Kidney capillary endothelial cell (primary cell): Measurements from ENCODE around the gene THADA.
A peak's percentile ranks its signal among the peaks of the same experiment; 100 is the strongest.
"Not testable (repeated sequence)": the region's sequence is repeated elsewhere in the genome, so short reads cannot be mapped to it uniquely, and the experiment has no call there.

Experiments used
- DNase-seq: peaks from one replicate; pipeline ENCODE4 v3.0.0-alpha.2; 2018; ENCODE audit warnings: low spot score

THADA gene

DNA sequence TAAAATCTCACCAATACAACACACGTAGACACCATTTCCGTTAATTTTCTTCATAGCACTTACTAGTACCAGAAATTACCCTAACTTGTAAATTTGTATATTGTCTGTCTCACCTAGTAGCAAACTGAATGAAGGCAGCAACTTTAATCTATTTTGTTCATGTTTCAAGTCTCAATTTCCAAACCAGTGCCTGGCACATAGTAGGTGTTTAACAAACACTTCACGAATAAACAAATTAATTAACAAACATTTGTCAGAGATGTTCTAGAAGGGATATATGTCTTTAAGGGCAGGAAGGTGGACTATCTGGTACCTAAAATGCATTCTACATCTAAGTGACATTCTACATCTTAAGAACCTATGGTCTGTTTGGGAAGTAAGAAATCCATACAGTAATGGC, 963 bp downstream of the THADA start:
- no peak for DNase-seq

DNA sequence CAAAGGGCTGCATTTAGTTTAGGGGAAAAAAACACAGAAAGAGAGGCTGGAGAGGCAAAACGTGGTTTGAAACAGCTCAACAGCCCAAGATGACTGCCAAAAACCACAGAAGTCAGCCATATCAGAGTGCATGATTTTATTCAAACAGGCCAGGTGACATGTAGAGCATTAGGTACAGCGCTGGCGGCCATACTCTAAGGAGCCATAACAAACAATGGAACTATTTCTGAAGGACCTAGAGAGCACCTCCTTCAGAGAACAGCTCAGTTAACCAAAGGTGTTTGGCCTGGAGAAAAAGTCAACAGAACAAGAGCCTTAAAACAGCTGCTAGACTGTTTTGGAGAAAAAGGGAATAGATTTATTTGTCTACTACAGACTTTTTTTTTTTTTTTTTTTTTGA, 2.6 kb downstream of the THADA start:
- no peak for DNase-seq

DNA sequence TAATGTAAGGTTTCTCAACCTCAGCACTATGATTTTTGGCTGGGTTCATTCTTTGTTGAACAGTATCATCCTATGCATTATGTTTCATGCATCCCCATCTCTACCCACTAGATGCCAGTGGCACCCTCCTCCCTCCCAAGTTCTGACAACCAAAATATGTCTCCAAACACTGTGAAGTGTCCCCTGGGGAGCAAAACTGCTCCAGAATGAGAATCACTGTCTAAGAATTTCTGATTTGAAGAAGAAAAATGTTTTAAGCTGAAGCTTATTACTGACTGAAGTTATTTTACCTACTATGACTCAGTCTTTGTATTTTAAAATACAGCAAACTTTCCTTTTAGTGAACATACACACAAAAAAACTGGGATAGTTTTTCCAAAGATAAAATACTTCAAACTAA, 3.4 kb downstream of the THADA start:
- DNase-seq, result no peak

DNA sequence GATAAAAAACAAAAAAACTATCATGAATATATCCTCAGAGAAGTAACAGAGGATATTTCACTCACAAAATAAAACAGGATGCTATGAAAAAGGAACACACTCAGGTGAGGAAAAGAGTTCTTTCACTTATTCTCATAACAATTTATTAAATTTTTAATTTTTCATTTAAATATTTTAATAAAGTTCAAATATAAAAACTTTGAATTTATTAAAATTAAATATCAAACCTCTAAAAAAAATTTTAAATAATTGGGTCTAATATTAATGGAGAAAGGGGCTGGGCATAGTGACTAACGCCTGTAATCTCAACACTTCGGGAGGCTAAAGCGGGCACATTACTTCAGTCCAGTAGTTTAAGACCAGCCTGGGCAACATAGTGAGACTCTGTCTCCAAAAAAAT, 10.1 kb downstream of the THADA start:
- no peak for DNase-seq

DNA sequence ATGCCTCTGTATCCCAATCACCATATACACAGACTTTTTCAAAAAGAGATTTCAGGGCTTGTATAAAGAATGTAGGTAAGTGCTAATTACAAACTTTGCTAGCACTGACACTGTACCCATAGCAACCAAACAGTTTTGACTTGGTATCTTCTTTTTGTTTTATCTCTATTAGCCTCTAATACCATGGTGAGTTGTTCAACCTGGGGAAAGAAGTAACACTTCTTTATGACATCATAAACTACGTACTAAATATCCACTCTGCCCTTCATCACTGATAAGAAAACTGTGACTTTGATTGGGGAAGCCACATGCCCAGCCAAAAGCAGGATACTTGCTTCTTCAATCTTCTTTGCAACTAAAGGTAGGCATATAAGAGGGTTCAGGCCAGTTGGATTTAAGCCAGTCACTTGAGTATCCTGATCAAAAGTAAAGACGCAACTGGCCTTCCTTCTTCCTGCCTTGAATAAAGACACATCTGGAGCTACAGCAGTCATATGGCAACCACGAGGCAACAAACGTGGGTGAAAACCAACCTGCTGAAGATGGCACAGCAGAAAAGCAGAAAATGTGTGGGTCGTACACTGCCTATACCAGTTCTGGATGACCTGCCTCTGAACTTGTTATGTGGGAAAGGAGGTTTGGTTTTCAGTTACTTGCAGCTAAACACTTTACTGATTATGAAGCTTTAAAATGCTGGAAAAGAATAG, 16.4 kb downstream of the THADA start:
- DNase-seq, result no peak

DNA sequence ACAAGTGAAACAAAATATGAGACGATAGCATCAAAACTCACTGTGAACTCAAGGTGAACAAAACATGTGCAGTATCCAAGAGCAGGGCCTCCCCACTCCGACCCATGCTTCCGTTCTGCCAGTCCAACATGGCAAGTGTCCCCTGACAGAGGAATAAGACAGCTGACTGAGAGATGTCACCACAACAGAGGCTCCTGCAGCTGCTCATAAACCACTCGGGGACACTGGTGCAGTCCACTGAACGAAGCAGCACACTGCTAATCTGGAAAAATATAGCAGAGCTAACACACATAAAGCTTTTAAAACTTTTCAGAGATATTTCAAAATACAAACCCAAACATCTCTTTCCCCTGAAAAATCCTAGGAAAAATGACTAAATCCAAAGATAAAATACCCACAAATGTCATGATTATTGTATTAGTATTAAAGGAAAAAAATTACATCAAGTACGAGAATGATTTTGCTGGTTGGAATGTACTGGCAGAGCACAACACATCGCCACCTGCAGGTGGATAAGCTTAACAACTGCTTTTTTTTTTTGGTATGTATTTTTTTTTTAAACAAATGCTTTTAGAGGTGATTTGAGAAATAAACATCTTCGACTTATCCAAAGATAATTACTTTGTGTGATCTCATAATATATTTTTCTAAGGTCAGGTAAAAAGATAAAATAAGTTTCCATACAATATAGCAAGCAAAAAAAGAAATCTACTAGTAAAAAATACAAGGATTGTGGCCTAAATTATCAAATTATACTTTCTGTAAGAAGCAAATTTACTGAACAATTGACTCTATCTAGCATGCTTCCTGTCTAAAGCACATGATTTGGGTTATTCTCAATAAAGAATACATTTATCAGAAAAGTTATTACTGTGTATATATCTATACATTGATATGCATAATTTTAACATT, 18.6 kb downstream of the THADA start:
- DNase-seq, result peak; percentile 51

DNA sequence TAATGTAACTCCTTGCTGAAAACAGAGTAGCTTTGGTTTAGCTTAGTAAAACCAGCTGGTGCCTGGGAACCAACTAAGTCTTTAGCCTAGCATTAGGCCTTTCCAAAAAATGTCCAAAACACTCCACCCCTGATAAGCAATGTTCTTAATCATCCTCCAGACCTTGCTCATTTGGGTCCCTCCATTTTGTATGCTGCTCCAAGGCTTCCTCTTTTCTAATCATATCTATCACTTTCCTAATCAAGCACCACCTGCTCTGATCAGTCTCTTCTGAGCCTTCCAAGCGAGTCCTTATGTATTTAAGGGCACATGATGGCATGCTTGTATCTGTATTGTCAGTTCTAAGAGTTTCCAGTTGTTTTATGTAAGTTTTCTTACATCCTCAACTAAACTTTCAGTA, 23.6 kb downstream of the THADA start:
- DNase-seq, result no peak

DNA sequence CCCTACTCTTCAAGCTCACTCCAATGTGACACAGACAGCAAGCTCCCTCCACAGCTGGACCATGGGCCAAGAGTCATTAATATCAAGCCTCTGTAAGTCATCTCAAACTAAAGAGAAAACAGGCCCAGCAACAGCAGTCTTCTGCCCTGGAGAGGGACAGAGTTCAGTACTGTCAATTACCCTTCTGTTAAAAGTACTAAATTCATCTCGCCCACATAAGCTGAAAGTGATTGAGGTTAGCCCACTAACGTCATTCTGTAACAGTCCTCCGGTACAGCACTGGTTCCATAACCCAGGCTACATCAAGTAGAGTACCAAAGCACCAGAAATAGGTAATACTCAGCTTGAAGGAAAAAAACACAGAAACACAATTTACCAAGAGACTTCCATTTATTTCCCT, 25.9 kb downstream of the THADA start:
- DNase-seq, result no peak

DNA sequence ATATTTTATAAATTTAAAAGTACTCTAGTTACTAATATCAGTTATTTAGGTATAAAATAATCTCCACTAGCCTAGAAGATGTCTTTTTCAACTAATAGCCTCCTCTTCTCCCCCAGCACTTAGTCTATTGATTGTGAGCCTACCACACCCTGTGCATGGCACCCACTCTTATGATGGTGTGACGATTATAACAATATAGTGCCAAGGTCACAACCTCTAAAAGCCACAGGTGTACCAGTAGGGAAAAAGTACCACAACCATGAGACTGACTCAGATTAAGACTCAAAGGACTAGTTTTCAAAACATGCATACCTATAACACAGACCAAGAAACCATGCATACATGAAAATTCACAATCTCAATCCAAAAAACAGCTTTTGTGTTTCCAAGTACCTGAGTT, 27.6 kb downstream of the THADA start:
- DNase-seq, result no peak

DNA sequence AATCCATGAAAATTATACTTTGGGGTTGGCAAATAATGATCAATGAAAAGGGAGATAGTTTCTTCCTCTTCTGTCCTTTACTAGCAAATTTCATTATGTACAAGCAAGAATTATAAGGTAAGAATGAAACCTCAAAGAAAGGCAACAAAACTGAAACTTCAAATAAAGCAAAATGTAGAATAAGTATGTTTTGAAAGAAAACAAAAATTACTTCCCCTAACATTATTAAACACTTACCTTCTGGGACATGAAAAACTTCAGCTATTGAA, 29.4 kb downstream of the THADA start:
- DNase-seq, result no peak

DNA sequence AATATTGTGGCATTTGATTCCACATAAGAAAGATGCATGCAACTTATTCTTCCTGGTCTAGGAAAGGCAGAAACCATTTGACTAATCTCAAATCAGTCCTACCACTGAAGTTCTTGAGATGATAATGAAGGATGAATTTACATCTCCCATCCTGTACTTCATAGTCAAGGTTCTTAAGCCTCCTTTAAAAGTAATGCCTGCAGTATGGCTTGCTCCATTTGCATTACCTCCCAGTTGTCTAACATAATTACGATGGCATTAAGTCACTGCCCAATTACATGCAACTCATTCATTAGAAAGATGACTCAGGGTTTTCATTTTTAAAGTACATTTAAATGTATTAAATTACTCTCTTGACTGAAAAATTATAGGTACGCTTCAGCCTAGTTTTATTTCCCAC, 32.2 kb downstream of the THADA start:
- DNase-seq, result no peak

DNA sequence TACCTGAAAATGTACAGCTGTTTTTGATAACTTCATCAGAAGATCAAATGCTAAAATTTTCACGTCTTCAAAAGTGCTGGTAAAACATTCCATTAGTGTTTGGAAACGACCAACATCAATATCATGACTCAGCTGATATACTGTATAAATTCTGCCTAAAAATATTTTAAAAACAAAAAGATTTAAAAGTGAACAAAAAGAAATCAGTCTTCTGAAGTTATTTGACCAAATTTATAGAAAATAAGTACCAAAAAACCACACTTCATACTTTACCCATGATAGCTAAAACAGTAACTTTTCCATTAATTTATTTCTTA, 35.6 kb downstream of the THADA start:
- no peak for DNase-seq

DNA sequence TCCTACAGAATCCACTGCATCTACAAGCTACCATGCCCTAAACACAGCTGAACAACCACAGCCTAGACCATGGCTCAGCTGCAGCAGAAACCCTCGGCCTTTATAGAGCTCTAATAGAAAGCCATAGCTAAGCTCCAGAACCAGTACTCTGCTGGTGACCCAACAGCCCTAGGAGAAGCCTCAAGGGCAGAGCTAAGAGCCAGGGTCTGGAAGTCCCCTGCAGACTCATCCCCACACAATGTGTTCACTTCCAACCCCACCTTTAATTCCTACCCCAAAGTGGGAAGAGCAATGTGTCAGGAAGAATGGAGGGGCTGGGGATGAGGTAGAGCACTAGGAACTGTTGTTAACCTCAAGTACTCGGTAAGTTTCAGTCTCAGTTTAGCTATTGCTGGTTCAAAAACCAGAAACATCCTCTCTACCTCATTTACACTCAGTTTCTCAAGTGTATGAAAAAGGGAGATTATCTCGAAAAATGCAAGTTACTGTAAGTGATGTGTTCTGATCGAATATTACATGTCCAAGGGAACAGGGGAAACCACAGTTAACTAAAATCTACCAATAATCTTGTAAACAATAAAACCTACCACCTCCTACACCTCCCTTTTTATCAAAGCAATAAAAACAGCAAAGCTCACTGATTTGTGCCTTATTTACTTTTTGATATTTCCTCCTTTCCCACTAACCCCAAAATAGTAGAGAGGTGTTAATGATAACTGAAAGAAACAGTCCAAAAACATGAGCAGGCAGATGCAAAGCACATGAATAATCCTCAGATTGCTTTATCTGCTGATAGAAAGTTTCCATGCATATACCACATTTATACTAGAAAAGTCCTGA, 36.2 kb downstream of the THADA start:
- DNase-seq, result no peak

DNA sequence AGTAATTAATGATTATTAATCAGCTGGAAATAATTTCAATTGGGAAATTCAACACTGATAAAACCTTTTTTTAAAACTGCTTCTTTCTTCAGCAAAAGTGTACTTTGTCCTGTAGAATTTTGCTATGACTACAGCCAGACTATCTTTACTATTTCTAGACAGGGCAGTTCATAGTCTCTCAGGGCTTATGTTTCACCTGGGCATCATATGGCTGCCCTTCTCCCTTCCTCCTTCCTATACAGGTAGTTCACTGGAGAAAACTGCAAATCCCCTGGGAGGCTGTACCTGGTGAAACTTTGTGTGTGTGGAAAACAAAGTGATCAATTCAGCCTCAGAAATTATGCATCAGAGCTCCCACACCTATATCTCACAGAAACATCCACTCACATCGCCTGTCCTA, 38.6 kb downstream of the THADA start:
- no peak for DNase-seq

DNA sequence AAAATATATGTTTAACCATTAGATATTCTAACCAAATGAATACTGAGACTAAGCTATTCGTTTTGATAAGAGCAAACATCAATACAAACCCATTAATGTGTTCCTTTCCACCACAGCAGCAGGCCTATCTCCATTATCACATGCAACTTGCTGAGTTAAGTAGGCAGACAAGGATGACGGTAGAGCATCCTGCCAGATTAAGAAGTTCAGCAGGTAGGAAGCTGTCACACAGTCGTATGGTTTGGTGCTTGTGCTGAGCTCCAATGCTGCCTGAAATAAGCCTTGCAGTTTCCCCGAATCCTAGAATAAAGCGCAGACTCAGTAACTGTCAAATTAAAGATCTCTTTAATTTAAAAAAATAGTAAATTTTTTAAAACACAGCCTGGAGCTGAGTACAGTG, 39.6 kb downstream of the THADA start:
- DNase-seq, result no peak

DNA sequence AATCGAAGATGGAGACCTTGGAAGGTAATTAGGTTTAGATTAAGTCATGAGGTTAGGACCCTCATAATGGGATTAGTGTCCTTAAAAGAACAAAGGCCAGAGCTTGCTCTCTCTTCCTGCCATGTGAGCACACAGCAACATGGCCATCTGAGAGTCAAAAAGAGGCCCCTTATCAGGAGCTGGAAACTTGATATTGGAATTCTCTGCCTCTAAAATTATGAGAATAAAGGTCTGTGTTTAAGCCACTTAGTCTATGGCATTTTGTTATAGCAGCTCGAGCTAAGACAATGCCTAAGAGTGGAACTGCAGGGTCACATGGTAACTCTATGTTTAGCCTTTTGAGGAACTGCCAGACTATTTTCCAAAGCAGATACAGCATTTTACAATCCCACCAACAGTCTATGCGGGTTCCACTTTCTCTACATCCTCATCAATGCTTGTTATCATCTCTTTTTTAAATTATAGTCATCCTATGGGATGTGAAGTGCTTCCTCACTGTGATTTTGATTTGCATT, 42.4 kb downstream of the THADA start:
- DNase-seq, result no peak

DNA sequence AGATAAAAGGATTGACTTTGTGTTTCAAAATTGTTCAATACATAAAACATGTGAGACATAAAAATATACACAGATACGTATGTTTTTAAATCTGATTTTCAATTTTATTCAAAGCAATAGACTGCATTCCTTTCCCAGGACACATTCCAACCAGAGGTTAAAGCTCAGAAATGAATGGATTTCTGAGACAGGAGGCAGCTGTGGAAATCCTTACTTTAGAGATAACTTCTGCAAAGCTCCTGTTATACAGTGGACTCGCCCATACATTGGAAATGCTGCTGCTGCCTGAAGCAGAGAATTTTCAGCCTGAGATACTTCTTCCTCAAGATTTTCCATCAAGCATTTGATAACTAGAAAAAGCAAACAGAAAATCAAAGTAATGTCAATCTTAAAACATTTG, 43.8 kb downstream of the THADA start:
- DNase-seq, result no peak

DNA sequence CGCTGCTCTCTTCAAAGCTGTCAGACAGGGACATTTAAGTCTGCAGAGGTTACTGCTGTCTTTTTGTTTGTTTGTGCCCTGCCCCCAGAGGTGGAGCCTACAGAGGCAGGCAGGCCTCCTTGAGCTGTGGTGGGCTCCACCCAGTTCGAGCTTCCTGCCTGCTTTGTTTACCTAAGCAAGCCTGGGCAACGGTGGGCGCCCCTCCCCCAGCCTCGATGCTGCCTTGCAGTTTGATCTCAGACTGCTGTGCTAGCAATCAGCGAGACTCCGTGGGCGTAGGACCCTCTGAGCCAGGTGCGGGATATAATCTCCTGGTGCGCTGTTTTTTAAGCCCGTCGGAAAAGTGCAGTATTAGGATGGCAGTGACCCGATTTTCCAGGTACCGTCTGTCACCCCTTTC, 47.5 kb downstream of the THADA start:
- DNase-seq, result not testable (repeated sequence)

DNA sequence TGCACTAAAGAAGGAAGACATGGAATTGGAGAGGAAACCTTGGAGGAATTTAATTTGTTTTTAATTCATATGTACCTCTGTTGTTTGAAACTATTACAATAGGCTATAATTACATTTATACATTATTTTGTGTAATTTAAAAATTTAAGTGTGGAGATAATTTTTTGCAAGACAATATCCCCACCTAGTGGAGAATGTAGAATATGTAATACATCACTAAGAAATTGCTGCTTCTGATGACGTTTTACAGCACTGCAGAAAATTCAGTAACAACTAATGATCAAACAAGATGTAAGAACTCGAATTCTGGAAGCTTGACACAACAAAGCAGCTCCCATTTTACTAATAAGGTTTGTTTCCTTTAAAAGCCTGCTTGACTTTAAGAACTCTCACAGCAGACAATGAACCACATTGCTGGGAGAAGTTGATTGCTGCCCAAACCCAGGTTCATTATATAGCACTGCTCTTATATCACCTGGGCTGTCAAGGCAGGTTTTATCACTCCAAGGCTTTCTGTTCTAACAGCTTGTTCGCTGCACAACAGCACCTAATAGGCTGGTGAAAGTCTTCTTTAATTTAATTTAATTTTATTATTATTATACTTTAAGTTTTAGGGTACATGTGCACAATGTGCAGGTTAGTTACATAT, 53.4 kb downstream of the THADA start:
- DNase-seq, result peak; percentile 59

DNA sequence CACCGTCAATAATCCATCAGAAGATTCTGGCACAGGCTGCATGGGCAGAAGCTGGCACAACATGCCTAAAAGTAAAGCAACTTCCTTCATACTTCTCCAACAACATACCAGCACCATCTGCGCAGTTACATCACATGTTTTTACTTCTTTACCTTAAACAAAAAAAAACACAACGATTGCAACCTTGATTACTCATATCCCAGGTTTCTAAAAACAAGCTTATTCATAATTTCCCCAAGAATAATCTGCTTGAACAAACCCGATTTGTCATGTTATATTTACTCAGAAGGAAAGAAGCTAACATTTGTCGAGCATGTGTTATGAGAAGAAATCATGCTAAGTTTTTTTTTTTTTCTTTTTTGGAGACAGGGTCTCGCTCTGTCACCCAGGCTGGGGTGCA, 54.7 kb downstream of the THADA start:
- DNase-seq, result no peak

DNA sequence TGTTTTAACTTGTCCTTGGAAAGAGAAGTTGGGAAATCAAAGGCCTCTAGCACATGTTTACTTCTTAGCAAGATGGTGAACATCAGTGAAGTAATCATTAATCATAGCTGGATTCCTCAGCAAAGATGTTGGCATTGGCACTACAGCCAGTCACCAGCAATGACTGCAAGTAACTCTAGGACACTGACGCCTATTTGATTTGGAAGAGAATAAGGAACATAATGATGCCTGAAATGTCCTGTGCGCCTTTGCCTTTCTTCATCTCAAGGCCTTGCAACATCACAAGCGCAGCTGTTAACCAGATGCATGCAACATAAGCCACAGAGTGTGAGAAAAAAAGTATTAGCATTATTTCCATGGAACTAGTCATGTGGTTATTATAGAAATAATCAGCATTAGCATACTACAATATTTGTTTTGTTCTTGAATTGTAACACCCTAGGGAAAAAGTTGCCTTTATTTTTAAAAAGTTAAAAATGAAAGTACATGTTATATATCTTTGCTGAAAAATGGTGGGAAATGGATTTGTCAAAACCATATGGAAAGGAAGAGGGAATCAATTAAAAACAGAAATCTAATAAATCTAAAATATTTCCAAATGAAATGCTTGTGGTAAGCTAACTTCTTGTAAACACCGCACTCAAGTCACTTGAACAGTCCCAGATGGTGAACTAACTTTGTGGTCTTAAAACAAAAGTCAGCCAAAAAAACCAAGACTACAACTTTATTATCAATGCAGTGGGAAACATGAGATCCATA, 55.6 kb downstream of the THADA start:
- DNase-seq, result no peak

DNA sequence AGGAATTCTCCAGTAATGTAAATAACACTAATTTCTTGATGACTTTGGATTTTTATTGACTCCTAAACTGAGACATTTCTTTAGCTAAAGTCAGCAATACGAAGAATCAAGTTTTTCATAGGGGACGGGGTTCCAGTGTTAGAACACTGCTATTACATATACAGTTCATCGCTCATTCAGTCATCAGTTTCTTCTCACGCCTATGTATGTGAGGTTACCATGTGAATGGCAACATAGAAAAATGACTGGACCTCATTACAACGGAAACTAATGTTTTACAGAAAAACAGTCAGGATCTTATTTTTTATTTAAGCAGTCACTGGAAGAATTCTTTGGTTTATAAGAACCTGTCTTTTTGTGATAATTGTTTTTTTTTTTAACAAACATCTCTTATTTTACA, 56.4 kb downstream of the THADA start:
- no peak for DNase-seq
